ENCODE results near the gene ZNF106. TPM values are rescaled to one million over a fixed set of nuclear protein-coding genes. Genes with fewer than 3 reads are reported as not detected.

ZNF106 gene
- total RNA-seq, 4 donors from 2014 or later, result 54.5 to 92.9 (median 63.9) TPM

DNA sequence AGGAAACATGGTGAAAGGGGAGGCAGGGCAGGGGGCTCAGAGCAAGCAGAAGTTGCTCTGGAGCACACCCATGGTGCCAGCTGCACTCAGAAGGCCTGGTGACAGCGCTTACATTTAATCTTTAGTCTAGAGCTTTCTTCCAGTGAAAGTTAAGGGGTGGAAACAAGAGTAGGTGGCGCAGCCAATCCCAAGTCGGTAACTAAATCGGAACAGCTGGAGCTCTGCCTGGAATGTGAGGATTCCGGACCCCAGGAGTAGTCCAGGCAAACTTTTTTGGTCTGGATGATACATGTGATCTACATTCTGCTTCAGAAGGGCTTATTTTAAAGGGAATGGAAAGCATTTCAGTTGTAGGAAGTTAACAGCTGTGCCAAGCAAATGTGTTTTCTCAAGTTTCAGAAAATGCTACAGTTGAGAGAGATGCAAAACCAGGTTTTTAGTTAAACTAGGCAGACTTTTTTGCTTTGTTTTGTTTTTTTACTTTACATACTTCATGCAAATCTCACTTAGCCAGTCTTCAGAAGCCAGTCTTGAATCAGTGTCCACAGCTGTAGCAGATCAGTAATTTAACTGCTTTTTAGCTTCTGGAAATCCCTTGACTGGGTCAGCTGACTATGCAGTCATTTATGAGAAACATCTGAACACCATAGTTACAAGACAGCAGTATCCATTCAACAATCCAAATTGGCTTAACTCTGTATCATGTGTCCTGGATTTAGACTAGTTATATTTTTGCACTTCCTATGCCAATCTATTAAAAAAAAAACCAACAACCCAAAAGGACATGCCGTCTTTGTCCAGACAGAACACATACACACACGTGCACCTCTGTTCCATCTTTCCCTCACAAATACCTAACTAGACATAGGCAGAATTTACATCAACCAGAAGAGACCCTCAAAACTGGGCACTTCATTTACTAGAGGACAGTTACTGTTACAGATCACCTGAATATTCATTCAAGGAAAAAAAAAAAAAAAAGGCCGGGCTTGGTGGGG, 33.2 kb downstream of the ZNF106 start:
- peak overlapping the region in 3 of 4 donors; percentile 9 to 35 (median 21) for H3K4me3 ChIP-seq
- H3K4me1 ChIP-seq, result peaks cover 0 to 65% (median 8%) of the 10 kb centered on the region in 4 donors
- WGBS, 2 donors, result 25 to 31% methylated on average over 8 of the region's 8 CpGs
- peaks cover 0 to 10% (median 0%) of the 10 kb centered on the region in 3 donors for H3K36me3 ChIP-seq
- H3K27me3 ChIP-seq, result no peaks in the 10 kb centered on the region
- H3K9me3 ChIP-seq, result no peaks in the 10 kb centered on the region
- TF ChIP-seq POLR2A (IDR thresholded peaks at IDR 0.05), result peak in 1 of 2 donors; percentile 54
- peak; percentile 37 to 60 for TF ChIP-seq EP300 (IDR thresholded peaks at IDR 0.05)
- TF ChIP-seq CTCF (IDR thresholded peaks at IDR 0.05), result no peak
- DNase-seq (ENCODE audit: low spot score in 2 of 2), result peak in 1 of 2 donors; percentile 71
- H3K27ac ChIP-seq, result peak overlapping the region; percentile 71 to 92 (median 82)

DNA sequence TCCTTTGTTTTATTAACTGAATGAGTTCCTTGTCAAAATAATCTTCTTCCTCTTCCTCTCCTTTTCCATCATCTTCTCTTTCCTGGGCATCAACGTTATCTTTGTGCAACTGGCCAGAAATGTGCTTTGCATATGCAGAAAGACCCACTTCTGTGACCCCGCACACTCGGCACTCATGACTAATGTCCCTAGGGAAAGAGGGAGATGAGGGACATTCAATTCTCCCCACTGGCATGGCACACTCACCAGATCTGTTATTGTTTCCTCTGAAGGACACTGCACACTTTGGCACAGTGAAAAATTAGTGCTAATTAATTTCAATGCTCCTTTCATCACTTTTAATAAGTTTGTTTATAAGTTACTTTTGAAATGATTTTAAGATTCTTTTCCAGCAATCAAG, 34.0 kb downstream of the ZNF106 start:
- no peak for TF ChIP-seq POLR2A (IDR thresholded peaks at IDR 0.05)
- no peak for TF ChIP-seq CTCF (IDR thresholded peaks at IDR 0.05)
- no peak for TF ChIP-seq EP300 (IDR thresholded peaks at IDR 0.05)
- peaks cover 0 to 4% (median 0%) of the 10 kb centered on the region in 3 donors for H3K36me3 ChIP-seq
- 13 to 14% methylated on average over 3 of the region's 3 CpGs for WGBS, 2 donors
- peak overlapping the region in 3 of 4 donors; percentile 9 to 35 (median 21) for H3K4me3 ChIP-seq
- H3K4me1 ChIP-seq, result peaks cover 0 to 65% (median 8%) of the 10 kb centered on the region in 4 donors
- H3K27ac ChIP-seq, result peak overlapping the region; percentile 71 to 92 (median 82)
- H3K9me3 ChIP-seq, result no peaks in the 10 kb centered on the region
- DNase-seq (ENCODE audit: low spot score in 2 of 2), result no peak
- no peaks in the 10 kb centered on the region for H3K27me3 ChIP-seq

GRCh38 chr15:42456531-42456930, 34.4 kb downstream of the ZNF106 start:
- no peaks in the 10 kb centered on the region for H3K27me3 ChIP-seq
- H3K36me3 ChIP-seq, result peaks cover 0 to 9% (median 0%) of the 10 kb centered on the region in 3 donors
- H3K4me3 ChIP-seq, result peak overlapping the region in 2 of 4 donors; percentile 21 to 35
- H3K4me1 ChIP-seq, result peaks cover 0 to 61% (median 8%) of the 10 kb centered on the region in 4 donors
- no peaks in the 10 kb centered on the region for H3K9me3 ChIP-seq
- peak overlapping the region; percentile 71 to 92 (median 82) for H3K27ac ChIP-seq
- TF ChIP-seq CTCF (IDR thresholded peaks at IDR 0.05) (no peak), POLR2A (IDR thresholded peaks at IDR 0.05) (no peak), EP300 (IDR thresholded peaks at IDR 0.05) (no peak)
- no peak for DNase-seq (ENCODE audit: low spot score in 2 of 2)

DNA sequence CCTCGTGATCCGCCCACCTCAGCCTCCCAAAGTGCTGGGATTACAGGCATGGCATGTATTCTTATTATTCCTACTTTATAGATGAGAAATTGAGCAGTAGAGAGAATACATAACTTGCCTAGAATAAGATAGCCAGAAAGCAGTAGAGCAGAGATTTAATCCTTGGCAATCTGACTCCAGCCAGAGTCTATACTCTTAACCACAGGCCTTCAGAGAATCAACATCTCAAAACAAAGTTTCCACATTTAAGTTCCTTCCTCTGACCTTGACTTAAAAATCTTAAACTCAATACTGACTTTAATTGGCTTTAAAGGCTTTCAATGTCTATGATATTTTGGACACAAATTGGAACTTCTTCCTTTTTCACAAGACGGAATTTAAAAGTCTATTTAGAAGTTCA, 37.1 kb downstream of the ZNF106 start:
- Histone ChIP-seq H3K36me3 (peaks cover 0 to 36% (median 0%) of the 10 kb centered on the region in 3 donors), H3K4me1 (peaks cover 0 to 42% (median 8%) of the 10 kb centered on the region in 4 donors), H3K9me3 (no peaks in the 10 kb centered on the region), H3K27ac (no peak overlapping the region), H3K4me3 (no peak overlapping the region), H3K27me3 (no peaks in the 10 kb centered on the region)
- WGBS, 2 donors, result 91 to 92% methylated on average over 3 of the region's 3 CpGs
- DNase-seq (ENCODE audit: low spot score in 2 of 2), result no peak
- TF ChIP-seq CTCF (IDR thresholded peaks at IDR 0.05) (no peak), EP300 (IDR thresholded peaks at IDR 0.05) (no peak), POLR2A (IDR thresholded peaks at IDR 0.05) (no peak)

- H3K36me3 ChIP-seq, result peaks cover 0 to 70% (median 1%) of the 10 kb centered on the region in 3 donors
- WGBS, 2 donors, result 94 to 97% methylated on average over 4 of the region's 4 CpGs
These were observed 40.5 kb downstream of the ZNF106 start for GRCh38 chr15:42450425-42450790.

More at GRCh38 chr15:42450425-42450790, 40.5 kb downstream of the ZNF106 start:
- Histone ChIP-seq H3K4me1 (peaks cover 0 to 11% (median 0%) of the 10 kb centered on the region in 4 donors), H3K27ac (no peak overlapping the region), H3K4me3 (no peak overlapping the region), H3K9me3 (no peaks in the 10 kb centered on the region), H3K27me3 (no peaks in the 10 kb centered on the region)
- TF ChIP-seq CTCF (IDR thresholded peaks at IDR 0.05), result no peak
- TF ChIP-seq EP300 (IDR thresholded peaks at IDR 0.05), result no peak
- TF ChIP-seq POLR2A (IDR thresholded peaks at IDR 0.05), result no peak
- DNase-seq (ENCODE audit: low spot score in 2 of 2), result no peak
